Fibroblast of lung (primary cell): ENCODE results near the gene EXOC3.

Experiments used
- CTCF ChIP-seq, 2 donors: IDR thresholded peaks in 1 of 2; conservative IDR thresholded peaks in 1 of 2; 1 replicate in 1 of 2; 2 replicates in 1 of 2; pipeline ENCODE4 v1.5.1; 2011 to 2012; ENCODE audit warnings: low read length in 2 of 2, control low read depth in 1 of 2, inconsistent platforms in 1 of 2, low read depth in 1 of 2, mild to moderate bottlenecking in 1 of 2
- EZH2 ChIP-seq: IDR thresholded peaks from 2 replicates; pipeline ENCODE4 v1.5.1; 2012; ENCODE audit warnings: low read length, control low read depth, mild to moderate bottlenecking; ENCODE audit errors: missing control alignments

- TF ChIP-seq EZH2 (no peak), CTCF (conservative IDR thresholded peaks at IDR 0.05 in 1 of 2, IDR thresholded peaks at IDR 0.05 in 1 of 2; ENCODE audit: low read depth in 1 of 2, low read length in 2 of 2) (no peak)
These were observed 19.8 kb upstream of the EXOC3 start for GRCh38 chr5:423233-423565.
